ENCODE data around the gene SCUBE3.

SCUBE3 gene

GRCh38 chr6:35229304-35229703 is 15.5 kb downstream of the SCUBE3 start:
- Histone ChIP-seq H3K4me1 (ENCODE audit: insufficient read depth, low read length) (no peaks in the 10 kb centered on the region), H3K4me3 (ENCODE audit: low read depth in 1 of 2, low read length in 2 of 2) (no peak overlapping the region), H3K27me3 (ENCODE audit: insufficient read depth, low read length, poor library complexity) (no peaks in the 10 kb centered on the region), H3K36me3 (ENCODE audit: insufficient read depth, low read length) (no peaks in the 10 kb centered on the region), H2AFZ (ENCODE audit: low read depth, low read length) (no peak overlapping the region), H3K27ac (ENCODE audit: low read length) (no peak overlapping the region), H3K9me3 (ENCODE audit: insufficient read depth, low read length, severe bottlenecking) (no peaks in the 10 kb centered on the region), H3K4me2 (ENCODE audit: insufficient read depth, low read length) (no peak overlapping the region), H3K79me2 (ENCODE audit: insufficient read depth, low read length) (no peaks in the 10 kb centered on the region), H4K20me1 (ENCODE audit: insufficient read depth, low read length) (peaks cover 18% of the 10 kb centered on the region), H3K9ac (ENCODE audit: low read depth, low read length) (no peak overlapping the region)
- no peak for DNase-seq
- no peak for TF ChIP-seq CTCF (IDR thresholded peaks at IDR 0.05; ENCODE audit: borderline replicate concordance, extremely low read depth, low read length, poor library complexity, severe bottlenecking)
- no peak for TF ChIP-seq EZH2 (IDR thresholded peaks at IDR 0.05; ENCODE audit: borderline replicate concordance, low read depth, low read length, severe bottlenecking)
- ATAC-seq (ENCODE audit: insufficient read depth, low read depth), result no peak

GRCh38 chr6:35230498-35230897 is 16.7 kb downstream of the SCUBE3 start:
- Histone ChIP-seq H2AFZ (ENCODE audit: low read depth, low read length) (no peak overlapping the region), H4K20me1 (ENCODE audit: insufficient read depth, low read length) (peaks cover 18% of the 10 kb centered on the region), H3K27me3 (ENCODE audit: insufficient read depth, low read length, poor library complexity) (no peaks in the 10 kb centered on the region), H3K79me2 (ENCODE audit: insufficient read depth, low read length) (no peaks in the 10 kb centered on the region), H3K9me3 (ENCODE audit: insufficient read depth, low read length, severe bottlenecking) (no peaks in the 10 kb centered on the region), H3K4me3 (ENCODE audit: low read depth in 1 of 2, low read length in 2 of 2) (no peak overlapping the region), H3K4me2 (ENCODE audit: insufficient read depth, low read length) (no peak overlapping the region), H3K36me3 (ENCODE audit: insufficient read depth, low read length) (no peaks in the 10 kb centered on the region), H3K4me1 (ENCODE audit: insufficient read depth, low read length) (no peaks in the 10 kb centered on the region), H3K9ac (ENCODE audit: low read depth, low read length) (no peak overlapping the region), H3K27ac (ENCODE audit: low read length) (no peak overlapping the region)
- no peak for ATAC-seq (ENCODE audit: insufficient read depth, low read depth)
- no peak for TF ChIP-seq CTCF (IDR thresholded peaks at IDR 0.05; ENCODE audit: borderline replicate concordance, extremely low read depth, low read length, poor library complexity, severe bottlenecking)
- no peak for TF ChIP-seq EZH2 (IDR thresholded peaks at IDR 0.05; ENCODE audit: borderline replicate concordance, low read depth, low read length, severe bottlenecking)
- DNase-seq, result no peak

- no peak for DNase-seq
These were observed 17.2 kb downstream of the SCUBE3 start for GRCh38 chr6:35230950-35231349.

More at GRCh38 chr6:35230950-35231349, 17.2 kb downstream of the SCUBE3 start:
- Histone ChIP-seq H4K20me1 (ENCODE audit: insufficient read depth, low read length) (peaks cover 18% of the 10 kb centered on the region), H3K9ac (ENCODE audit: low read depth, low read length) (no peak overlapping the region), H3K36me3 (ENCODE audit: insufficient read depth, low read length) (no peaks in the 10 kb centered on the region), H3K9me3 (ENCODE audit: insufficient read depth, low read length, severe bottlenecking) (no peaks in the 10 kb centered on the region), H3K4me1 (ENCODE audit: insufficient read depth, low read length) (no peaks in the 10 kb centered on the region), H3K4me2 (ENCODE audit: insufficient read depth, low read length) (no peak overlapping the region), H3K79me2 (ENCODE audit: insufficient read depth, low read length) (no peaks in the 10 kb centered on the region), H3K4me3 (ENCODE audit: low read depth in 1 of 2, low read length in 2 of 2) (no peak overlapping the region), H3K27ac (ENCODE audit: low read length) (no peak overlapping the region), H2AFZ (ENCODE audit: low read depth, low read length) (no peak overlapping the region), H3K27me3 (ENCODE audit: insufficient read depth, low read length, poor library complexity) (no peaks in the 10 kb centered on the region)
- no peak for ATAC-seq (ENCODE audit: insufficient read depth, low read depth)
- TF ChIP-seq CTCF (IDR thresholded peaks at IDR 0.05; ENCODE audit: borderline replicate concordance, extremely low read depth, low read length, poor library complexity, severe bottlenecking) (no peak), EZH2 (IDR thresholded peaks at IDR 0.05; ENCODE audit: borderline replicate concordance, low read depth, low read length, severe bottlenecking) (no peak)
